Activated CD8-positive, alpha-beta T cell treated with anti-CD3 and anti-CD28 coated beads for 36 hours (primary cell): ENCODE measurements around the gene CRTC1. TPM values are rescaled to one million over a fixed set of nuclear protein-coding genes. Genes with fewer than 3 reads are reported as not detected.
"Not testable (repeated sequence)": the region's sequence is repeated elsewhere in the genome, so short reads cannot be mapped to it uniquely, and the experiment has no call there.

Experiments used
- ATAC-seq: fragments of 200-7000 bp; cut with Tn5 transposase; one replicate; pipeline ENCODE4 v1.10.0; 2021; ENCODE audit warnings: mild to moderate bottlenecking, moderate library complexity
- CTCF ChIA-PET: fragments of 350-600 bp; sonication (Branson Sonifier 250); formaldehyde crosslinking; loops from one replicate; lab custom pipeline; 2021; ENCODE audit warnings: antibody characterized with exemption; lab: Charles Lee
- POLR2A ChIA-PET: fragments of 350-600 bp; sonication (Branson Sonifier 250); formaldehyde crosslinking; loops from one replicate; lab custom pipeline; 2021; ENCODE audit warnings: antibody characterized with exemption; lab: Charles Lee
- DNase-seq: peaks from one replicate; pipeline ENCODE4 v3.0.0-alpha.2; 2020
- H3K27ac Mint-ChIP-seq: one replicate; pipeline ENCODE4 v1.8.0; 2021; ENCODE audit warnings: mild to moderate bottlenecking, mixed read lengths
- H3K27me3 Mint-ChIP-seq: one replicate; pipeline ENCODE4 v1.8.0; 2021; ENCODE audit warnings: mixed read lengths
- H3K36me3 Mint-ChIP-seq: one replicate; pipeline ENCODE4 v1.8.0; 2021; ENCODE audit warnings: low read depth, mixed read lengths
- H3K4me1 Mint-ChIP-seq: one replicate; pipeline ENCODE4 v1.8.0; 2021; ENCODE audit warnings: low read depth, mixed read lengths
- H3K4me3 Mint-ChIP-seq: one replicate; pipeline ENCODE4 v1.8.0; 2021; ENCODE audit warnings: mild to moderate bottlenecking, moderate library complexity, mixed read lengths
- H3K9me3 Mint-ChIP-seq: one replicate; pipeline ENCODE4 v1.8.0; 2021; ENCODE audit warnings: mixed read lengths
- intact Hi-C: fragments of 100-400 bp; cut with micrococcal nuclease; formaldehyde crosslinking; loops from one replicate; pipeline ENCODE4 v1.10.0; 2022
- total RNA-seq, 2 experiments: library from RNA; stranded (reverse); gene quantifications; one replicate each; pipeline ENCODE4 v1.2.3, GENCODE V29; 2021
- TF ChIP-seq, protein P1 (sequence below): fragments of 200-600 bp; IDR thresholded peaks from one replicate; pipeline ENCODE4 v1.8.0; 2022; ENCODE audit warnings: antibody characterized with exemption, mild to moderate bottlenecking

CRTC1 gene
- total RNA-seq, 2 experiments from 2014 or later = 4.4 to 4.5 TPM

DNA sequence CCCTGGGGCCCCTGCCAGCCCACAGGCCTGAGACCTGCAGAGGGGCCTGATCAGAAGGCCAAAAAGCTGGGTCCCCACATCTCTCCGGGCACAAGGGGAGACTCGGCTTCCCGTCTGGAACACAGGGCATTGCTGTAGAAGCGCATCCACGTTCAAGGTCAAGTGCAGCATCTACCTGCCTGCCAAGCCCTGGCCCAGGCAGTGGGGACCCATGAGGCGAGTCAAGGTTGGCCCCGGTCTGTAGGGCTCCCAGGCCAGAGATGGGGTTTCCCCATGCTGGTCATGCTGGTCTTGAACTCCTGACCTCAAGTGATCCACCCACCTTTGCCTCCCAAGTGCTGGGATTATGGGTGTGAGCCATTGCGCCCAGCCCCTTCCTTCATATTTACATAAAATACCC lies 121.2 kb downstream of the CRTC1 start:
- Mint-ChIP-seq H3K27me3 (peaks cover 5% of the 10 kb centered on the region), H3K4me1 (no peaks in the 10 kb centered on the region), H3K9me3 (no peaks in the 10 kb centered on the region), H3K4me3 (no peak overlapping the region), H3K36me3 (no peaks in the 10 kb centered on the region), H3K27ac (no peak overlapping the region)
- ATAC-seq (no peak), DNase-seq (no peak)
- POLR2A ChIA-PET = no interaction called here
- TF ChIP-seq, protein P1, sequence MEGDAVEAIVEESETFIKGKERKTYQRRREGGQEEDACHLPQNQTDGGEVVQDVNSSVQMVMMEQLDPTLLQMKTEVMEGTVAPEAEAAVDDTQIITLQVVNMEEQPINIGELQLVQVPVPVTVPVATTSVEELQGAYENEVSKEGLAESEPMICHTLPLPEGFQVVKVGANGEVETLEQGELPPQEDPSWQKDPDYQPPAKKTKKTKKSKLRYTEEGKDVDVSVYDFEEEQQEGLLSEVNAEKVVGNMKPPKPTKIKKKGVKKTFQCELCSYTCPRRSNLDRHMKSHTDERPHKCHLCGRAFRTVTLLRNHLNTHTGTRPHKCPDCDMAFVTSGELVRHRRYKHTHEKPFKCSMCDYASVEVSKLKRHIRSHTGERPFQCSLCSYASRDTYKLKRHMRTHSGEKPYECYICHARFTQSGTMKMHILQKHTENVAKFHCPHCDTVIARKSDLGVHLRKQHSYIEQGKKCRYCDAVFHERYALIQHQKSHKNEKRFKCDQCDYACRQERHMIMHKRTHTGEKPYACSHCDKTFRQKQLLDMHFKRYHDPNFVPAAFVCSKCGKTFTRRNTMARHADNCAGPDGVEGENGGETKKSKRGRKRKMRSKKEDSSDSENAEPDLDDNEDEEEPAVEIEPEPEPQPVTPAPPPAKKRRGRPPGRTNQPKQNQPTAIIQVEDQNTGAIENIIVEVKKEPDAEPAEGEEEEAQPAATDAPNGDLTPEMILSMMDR = no peak
- intact Hi-C loops = no loop called here
- CTCF ChIA-PET = no interaction called here

DNA sequence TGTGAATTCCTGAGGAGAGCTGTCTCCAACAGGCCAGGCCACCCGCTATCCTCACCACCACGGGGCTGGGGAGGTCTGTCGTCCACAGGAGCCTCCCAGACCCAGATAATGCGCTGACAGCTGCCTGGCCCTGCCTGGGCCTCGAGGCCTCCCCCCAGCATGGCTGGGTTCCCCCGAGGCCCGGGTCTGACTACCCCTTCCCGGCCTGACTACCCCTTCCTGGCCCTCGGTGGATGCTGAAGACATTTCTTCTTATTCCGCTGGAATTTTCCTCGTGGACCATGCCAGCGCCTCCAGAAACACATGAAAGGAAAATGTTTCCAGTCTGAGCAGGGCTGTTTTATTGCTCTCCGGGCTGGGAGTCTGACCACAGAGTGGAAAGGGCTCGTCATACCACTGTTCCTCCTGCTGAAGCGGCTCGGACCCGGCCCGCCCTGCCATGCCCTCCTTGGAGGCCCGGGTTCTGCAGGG lies 124.4 kb downstream of the CRTC1 start:
- Mint-ChIP-seq H3K9me3 (no peaks in the 10 kb centered on the region), H3K27ac (no peak overlapping the region), H3K27me3 (peaks cover 3% of the 10 kb centered on the region), H3K4me3 (no peak overlapping the region), H3K4me1 (no peaks in the 10 kb centered on the region), H3K36me3 (no peaks in the 10 kb centered on the region)
- TF ChIP-seq, protein P1 = no peak
- intact Hi-C loops = no loop called here
- POLR2A ChIA-PET = no interaction called here
- ATAC-seq (no peak), DNase-seq (no peak)
- CTCF ChIA-PET = interaction anchor here (1.8 kb wide), 1 partner anchor 16 kb away, joined by 4 read pairs; no protein-coding TSS in a partner anchor

DNA sequence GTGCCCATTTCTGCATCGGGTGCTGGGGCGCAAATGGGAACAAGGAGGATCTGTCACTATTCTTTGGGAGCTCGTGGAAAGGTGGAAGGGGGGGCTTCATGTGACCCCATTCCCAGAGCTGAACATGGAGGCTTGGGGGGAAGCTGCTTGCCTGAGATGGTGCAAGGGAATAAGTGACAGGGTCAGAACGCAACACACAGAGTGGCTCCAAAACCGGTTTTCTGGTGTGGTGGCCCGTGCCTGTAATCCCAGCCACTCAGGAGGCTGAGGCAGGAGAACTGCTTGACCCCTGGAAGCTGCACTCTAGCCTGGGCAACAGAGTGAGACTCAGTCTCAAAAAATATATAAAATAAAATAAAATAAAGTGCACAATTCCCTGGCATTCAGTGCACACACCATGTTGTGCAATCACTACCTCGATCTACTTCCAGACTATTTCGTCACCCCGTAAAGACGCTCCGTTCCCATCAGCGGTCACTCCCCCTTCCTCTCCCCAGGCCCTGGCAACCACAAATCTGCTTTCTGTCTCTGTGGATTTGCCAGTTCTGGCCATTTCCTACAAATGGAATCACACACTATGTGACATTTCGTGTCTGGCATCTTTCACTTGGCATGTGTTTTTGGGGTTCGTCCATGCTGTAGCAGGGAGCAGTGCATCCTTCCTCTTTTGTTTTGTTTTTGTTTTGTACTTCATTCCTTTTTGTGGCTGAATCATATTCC lies 125.8 kb downstream of the CRTC1 start:
- DNase-seq = no peak
- TF ChIP-seq, protein P1 = no peak
- no peak for ATAC-seq
- Mint-ChIP-seq H3K27me3 (peaks cover 3% of the 10 kb centered on the region), H3K9me3 (no peaks in the 10 kb centered on the region), H3K4me1 (no peaks in the 10 kb centered on the region), H3K27ac (no peak overlapping the region), H3K4me3 (no peak overlapping the region), H3K36me3 (no peaks in the 10 kb centered on the region)
- intact Hi-C loops = no loop called here
- CTCF ChIA-PET = interaction anchor here (1.8 kb wide), 1 partner anchor 14 kb away, joined by 4 read pairs; no protein-coding TSS in a partner anchor
- POLR2A ChIA-PET = interaction anchor here (1.0 kb wide), 1 partner anchor 145 kb away, joined by 3 read pairs; no protein-coding TSS in a partner anchor

DNA sequence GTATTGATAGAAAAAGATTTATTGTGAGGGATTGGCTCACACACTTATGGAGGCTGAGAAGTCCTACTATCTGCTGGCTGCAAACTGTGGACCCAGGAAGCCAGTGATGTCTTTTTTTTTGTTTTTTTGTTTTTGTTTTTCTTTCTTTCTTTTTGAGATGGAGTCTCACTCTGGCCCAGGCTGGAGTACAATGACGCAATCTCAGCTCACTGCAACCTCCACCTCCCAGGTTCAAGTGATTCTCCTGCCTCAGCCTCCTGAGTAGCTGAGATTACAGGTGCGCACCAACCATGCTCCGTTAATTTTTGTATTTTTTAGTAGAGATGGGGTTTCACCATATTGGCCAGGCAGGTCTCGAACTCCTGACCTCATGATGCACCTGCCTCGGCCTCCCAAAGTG lies 128.2 kb downstream of the CRTC1 start:
- H3K27ac Mint-ChIP-seq, H3K36me3 Mint-ChIP-seq, H3K4me3 Mint-ChIP-seq, POLR2A ChIA-PET, intact Hi-C loops, H3K9me3 Mint-ChIP-seq, ATAC-seq, H3K4me1 Mint-ChIP-seq, H3K27me3 Mint-ChIP-seq, DNase-seq: not testable (repeated sequence)
- CTCF ChIA-PET = interaction anchor here (1.1 kb wide), 1 partner anchor 20 kb away, joined by 3 read pairs; the partner anchor contains the start of gene UPF1

DNA sequence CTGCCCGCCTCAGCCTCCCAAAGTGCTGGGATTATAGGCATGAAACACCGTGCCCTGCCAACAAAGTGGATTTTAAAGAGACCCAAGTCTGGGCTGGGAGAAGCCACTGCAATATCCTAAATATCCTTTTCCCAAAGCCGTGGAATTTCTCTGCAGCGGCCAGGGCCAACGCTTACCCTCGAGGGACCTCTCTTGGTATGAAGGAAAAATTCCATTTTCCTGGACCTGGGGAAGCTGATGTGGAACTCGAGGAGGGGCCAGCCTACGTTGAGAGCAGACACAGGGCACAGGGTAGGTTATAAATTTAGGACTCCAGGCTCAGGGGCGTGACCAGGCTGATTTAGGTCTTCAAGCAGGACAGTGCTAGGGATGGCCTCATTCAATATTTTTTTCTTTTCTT lies 130.6 kb downstream of the CRTC1 start:
- Mint-ChIP-seq H3K4me3 (no peak overlapping the region), H3K9me3 (no peaks in the 10 kb centered on the region), H3K27me3 (peaks cover 3% of the 10 kb centered on the region), H3K4me1 (no peaks in the 10 kb centered on the region), H3K27ac (no peak overlapping the region), H3K36me3 (no peaks in the 10 kb centered on the region)
- ATAC-seq (no peak), DNase-seq (no peak)
- TF ChIP-seq, protein P1 = no peak
- POLR2A ChIA-PET = no interaction called here
- CTCF ChIA-PET = no interaction called here
- intact Hi-C loops = no loop called here
